HG03520 (cell line): ENCODE results near the gene ADAT3.

ENCODE experiments used
- ATAC-seq: cut with Tn5 transposase; IDR thresholded peaks from one replicate; pipeline ENCODE4 v1.9.1; 2021; ENCODE audit warnings: mild to moderate bottlenecking, moderate library complexity; ENCODE audit not compliant: unreplicated experiment

ADAT3 gene

DNA sequence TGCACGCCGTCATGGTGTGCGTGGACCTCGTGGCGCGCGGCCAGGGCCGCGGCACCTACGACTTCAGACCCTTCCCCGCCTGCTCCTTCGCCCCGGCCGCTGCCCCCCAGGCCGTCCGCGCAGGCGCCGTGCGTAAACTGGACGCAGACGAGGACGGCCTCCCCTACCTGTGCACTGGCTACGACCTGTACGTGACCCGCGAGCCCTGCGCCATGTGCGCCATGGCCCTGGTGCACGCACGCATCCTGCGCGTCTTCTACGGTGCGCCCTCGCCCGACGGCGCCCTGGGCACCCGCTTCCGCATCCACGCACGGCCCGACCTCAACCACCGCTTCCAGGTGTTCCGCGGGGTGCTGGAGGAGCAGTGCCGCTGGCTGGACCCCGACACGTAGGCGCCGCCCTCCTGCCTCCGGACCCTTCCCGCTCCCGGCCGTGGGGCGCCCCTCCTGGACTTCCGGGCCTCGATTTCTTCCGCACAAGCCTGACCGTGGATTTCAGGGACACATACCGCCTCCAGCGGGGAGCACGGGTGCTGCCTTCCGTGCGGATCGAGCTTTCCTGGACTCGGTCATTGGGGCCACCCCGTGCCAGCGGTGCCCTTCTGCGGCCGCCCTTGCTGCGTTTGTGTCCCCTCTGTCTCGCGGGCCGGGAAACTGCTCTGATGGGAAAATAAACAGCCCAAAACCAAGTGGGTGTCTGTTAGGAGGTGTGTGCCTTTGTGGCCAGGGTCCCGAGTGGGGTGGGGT is 7.7 kb downstream of the ADAT3 start:
- no peak for ATAC-seq

DNA sequence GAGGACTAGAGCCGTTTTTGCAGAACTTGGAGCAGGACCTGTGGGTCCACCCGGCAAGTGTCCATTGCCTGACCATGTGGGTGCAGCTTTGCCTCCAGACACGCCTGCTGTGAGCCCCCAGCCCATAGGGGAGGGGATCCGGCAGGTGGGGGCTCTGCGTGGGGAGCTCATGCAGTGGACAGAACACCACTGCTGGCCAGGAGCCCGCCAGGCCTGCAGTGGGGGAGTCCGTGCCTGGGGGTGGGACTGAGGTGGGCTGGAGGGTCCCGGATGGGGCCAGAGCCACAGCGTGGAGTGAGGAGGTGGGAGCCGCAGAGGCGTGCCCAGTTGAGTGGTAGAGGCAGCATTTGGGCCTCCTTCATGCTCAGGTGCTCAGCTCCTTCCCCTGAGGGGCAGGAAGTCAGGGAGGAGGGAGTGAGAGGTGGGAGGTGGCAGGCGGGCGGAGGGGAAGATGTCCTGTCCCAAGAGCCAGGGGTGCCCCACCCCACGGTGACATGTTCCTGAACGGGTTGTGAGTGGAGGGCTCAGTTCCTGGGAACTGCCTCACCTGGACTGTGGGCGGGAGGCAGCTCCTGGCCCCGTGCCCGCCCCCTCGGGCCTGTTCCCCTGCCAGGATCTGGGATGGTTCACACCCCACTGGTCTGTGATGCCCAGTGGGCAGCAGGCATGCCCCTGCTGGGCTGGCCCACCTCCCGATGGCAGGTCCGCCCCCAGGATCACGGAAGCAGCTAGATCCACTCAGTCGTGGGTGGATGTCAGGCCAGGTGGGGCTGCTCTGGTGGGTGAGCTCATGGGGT is 8.8 kb downstream of the ADAT3 start:
- no peak for ATAC-seq

DNA sequence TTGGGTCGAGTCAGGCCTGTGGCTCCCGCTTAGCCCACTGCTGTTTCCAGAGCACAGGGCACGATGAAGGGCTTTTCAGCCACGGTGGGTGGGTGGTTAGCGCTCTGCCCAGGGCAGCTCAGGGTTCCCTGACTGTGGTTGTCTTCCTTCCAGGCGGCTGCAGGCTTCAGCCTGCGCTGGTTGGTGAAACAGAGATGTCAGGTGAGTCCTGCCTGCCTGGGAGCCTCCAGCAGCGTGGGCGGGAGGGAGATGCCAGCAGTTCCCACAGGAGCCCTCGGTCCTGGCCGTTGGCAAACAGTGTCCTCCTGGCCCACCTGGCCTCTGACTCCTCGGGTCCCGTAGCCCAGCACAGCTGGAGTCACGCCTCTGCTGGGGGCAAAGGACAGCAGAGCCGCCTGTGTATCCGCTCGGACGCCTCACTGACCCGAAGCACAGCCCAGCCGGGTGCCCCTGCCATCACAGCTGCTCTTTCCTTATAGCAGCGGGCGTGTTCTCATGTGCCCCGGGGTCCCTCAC is 9.7 kb downstream of the ADAT3 start:
- no peak for ATAC-seq

DNA sequence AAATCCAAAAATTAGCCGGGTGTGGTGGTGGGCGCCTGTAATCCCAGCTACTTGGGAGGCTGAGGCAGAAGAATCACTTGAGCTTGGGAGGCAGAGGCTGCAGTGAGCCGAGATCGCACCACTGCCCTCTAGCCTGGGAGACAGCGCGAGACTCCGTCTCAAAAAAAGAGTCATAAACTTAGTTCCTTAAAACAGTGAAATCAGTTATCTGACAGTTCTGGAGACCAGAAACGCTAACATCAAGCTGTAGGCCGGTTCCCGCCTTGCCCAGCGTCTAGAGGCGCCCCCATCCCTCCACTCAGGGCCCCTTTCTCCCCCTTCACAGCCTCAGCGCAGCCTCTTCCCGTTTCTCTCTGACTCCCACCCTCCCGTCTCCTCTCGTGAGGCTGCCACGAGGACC is 11.9 kb downstream of the ADAT3 start:
- no peak for ATAC-seq

DNA sequence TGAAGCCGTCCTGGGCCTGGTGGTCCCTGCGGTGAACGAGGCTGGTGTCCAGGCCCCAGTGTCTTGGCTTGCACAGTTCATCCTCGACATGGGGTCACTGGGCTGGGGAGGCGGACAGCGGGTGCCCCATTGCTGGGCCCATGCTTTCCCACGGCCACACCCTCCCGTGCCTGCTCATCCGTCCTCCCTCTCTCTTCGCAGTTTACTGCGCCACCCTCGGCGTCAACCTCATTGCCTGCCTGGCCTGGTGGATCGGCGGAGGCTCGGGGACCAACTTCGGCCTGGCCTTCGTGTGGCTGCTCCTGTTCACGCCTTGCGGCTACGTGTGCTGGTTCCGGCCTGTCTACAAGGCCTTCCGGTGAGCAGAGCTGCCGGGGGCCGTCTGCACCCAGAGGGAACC is 12.7 kb downstream of the ADAT3 start:
- ATAC-seq = no peak

DNA sequence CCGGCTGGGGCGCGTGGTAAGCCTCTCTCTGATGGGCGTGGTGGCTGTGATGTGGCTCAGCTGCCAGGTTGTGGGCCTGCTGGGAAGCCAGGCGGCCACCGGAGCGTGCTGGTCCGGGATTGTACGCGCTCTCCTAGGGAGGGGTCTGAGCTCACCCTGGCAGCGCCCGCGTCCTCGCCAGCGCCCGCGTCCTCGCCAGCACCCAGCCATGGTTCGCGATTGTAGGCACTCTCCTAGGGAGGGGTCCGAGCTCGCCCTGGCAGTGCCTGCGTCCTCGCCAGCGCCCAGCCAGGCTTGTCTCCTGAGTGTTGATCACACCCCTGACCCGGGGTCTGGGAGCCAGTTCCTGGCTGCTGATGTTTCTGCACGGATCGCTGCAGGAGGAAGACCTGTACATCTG is 13.8 kb downstream of the ADAT3 start:
- no peak for ATAC-seq

DNA sequence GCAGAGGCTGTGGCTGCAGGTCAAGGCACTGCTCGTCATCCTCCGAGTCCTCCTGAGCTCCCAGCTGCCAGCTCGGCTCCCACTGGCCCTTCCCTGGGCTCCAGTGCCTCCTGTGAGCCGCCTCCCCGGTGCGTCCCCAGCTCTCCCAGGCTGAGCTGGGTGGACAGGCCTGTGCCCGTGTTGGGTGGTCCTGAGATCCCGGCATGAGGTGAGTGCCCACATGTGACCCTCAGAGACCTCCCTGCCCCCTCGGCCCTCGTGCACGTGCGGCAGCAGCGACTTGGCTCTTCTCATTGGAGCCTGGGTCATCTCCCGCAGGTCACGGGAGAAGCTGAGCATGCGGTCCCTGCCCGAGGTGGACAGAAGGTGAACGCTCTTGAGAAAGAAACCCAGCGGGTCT is 15.4 kb downstream of the ADAT3 start:
- ATAC-seq = no peak

DNA sequence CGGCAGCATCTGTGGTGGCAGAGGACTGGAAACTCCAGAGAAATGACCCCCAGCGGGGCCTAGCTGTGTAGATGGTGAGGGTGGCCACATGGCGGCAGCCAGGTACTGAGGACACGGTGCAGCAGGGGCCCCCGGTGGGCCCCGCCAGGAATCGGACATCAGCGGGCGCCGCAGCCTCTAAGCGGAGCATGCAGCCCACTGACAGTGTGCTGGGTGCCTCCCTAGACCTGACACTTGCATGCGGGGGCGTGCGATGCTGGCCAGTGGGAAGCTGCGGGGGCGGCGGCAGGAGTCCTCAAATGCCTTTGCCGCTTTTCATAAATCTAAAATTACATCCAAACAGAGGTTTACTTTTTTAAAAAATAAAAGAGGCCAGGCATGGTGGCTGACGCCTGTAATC is 16.1 kb downstream of the ADAT3 start:
- no peak for ATAC-seq

DNA sequence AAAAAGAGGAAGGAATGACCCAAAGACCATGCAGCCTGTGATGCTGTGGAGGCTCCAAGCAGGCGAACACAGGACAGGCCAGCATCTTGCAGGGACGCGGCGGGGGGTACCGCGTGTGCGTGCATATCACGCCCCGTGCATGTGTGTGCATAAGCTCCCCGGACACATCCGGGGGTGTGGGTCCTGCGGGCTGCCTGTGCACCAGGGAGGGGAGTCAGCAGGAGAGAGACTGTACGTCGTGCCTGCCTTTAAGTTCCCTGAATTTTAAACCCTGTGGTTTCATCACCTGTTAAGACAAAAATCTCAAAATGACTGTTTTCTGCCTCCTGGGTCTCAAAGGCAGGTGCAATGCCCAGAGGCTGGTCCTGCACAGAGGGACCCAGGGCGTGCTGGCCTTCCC is 16.6 kb downstream of the ADAT3 start:
- no peak for ATAC-seq

DNA sequence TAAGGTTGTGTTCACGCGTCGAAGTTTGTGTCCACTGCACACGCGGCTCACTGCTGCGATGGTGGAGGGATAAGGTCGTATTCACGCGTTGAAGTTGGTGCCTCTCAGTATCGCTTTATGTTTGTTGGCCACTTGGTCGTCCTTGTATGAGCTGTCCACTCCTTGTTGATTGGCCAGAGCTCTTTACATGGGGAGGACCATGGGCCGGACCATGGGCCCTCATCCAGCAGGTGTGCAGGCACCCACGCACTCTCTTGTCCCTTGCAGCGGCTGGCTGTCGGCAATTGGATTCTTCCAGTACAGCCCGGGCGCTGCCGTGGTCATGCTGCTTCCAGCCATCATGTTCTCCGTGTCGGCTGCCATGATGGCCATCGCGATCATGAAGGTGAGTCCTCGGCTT is 17.6 kb downstream of the ADAT3 start:
- ATAC-seq = no peak

DNA sequence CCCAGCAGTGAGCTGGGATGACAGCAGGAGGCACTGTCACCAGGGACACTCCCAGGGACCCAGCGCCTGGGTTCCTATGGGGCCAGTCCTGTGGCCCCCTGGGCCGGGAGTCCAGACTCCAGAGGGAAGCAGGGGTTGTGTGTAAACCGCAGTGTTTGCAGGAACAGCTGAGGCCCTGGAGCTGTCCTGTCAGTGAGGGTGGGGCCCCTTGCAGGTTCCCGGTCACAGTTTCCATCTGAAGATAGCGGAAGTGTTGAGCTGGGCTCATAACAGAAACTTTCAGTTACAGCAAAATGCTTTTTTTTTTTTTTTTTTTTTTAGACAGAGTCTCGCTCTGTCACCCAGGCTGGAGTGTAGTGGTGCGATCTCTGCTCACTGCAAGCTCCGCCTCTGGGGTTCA is 18.1 kb downstream of the ADAT3 start:
- no peak for ATAC-seq

DNA sequence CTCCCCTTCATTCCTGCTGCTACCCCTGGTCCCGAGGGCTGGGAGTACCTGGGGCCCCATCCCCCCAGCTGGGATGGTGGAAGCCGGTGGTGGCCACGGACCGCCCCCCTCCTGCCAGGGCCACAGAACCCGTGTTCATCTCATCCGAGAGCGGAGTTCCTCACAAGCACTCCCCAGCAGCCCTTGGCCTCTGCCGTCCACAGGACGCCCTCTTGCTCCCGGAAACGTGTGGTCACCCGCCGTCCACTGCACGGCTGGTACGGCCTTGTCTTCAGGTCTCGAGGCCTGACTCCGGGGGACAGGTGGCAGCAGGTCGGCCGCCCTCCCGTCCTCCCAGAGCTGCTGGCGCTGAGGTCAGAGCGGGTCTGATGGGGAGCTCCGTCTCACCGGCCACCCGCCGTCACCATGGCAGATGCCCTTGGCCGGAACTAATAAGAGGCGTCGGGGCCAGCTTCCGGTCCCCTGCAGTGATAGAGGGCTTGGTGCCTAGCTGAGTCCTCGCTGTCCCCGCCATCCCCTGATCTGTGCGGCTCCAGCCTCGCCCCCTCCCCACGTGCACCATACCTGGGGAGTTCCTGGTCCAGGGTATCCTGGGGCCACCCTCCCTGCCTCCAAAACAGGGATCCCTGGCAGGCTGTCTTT is 19.2 kb downstream of the ADAT3 start:
- ATAC-seq = no peak

DNA sequence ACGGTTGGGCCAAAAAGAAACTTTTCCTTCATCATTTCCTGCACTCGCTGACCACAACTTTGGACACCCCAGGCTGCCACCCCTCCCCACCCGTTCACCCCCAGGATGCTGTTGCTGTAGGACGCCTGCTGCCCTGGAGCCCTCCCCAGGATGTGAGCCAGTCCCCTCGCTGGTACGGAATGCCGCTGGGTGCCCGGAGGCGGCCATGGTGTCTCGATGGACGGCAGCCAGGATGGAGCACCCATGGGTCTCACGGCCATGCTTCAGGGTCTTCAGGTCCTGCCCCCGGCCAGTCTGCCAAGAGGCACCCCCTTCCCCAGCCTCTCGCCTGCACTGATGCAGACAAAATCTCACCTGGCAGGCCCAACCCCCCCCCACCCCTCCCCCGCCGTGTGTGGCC is 20.3 kb downstream of the ADAT3 start:
- ATAC-seq = no peak

DNA sequence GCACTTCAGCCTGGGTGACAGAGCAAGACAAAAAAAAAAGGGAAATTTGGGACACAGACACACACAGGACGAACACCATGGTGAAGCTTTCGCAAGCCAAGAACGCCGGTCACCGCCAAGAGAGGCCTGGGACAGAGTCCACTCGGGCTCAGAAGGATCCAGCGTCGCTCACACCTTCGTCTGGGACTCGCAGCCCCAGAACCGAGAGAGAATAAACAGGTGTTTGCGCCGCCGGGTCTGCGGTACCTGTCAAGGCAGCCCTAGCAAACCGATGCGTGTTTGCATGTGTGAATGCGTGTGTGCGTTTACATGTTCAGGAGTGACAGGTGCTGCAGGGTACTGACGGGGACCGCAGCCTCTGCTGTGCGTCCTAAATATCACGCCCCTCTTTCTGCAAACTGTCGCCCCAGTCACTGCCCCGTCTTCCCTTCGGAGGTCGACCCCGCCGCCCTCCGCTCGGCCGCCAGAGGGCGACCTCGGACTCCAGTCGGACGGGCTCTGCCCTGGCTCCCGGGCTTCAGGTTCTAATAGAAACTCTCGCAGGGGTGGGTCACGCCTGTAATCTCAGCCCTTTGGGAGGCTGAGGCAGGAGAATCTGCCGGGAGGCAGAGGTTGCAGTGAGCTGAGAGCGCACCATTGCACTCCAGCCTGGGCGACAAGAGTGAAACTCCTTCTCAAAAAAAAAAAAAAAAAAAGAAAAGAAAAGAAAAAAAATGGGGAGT is 24.0 kb downstream of the ADAT3 start:
- no peak for ATAC-seq

DNA sequence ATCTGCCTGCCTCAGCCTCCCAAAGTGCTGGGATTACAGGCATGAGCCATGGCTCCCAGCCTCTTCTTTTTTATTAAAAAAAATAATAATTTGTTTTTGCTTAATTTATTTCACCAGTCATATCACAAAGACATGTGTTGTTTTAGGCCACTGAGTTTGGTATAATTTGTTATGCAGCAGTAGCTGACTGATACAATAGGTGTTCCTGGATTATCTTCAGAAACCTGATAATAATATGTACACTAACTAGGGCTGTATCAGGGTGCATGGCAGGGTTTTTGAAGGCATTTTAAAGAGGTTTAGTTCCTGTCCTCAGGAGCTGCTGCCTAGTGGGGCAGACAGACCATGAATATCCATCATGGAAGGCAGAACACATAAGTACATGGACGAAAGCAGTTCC is 26.2 kb downstream of the ADAT3 start:
- ATAC-seq = no peak

DNA sequence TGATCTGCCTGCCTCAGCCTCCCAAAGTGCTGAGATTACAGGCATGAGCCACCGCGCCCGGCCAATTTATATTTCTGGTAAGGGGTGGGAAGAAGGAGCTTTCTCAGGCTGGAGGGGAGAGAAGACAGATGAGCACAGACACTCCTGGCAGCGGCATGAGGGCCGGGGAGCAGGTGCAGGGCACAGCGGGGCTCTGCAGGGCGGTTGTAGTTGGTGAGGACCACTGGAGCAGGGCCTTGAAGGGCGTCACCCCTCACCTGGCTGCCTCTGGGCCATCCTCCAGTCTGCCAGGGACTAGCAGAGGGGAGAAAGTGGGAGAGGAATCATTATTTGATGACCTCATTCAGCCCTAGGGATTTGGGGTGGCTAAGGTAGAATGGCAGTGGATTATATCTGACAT is 27.2 kb downstream of the ADAT3 start:
- ATAC-seq = no peak

DNA sequence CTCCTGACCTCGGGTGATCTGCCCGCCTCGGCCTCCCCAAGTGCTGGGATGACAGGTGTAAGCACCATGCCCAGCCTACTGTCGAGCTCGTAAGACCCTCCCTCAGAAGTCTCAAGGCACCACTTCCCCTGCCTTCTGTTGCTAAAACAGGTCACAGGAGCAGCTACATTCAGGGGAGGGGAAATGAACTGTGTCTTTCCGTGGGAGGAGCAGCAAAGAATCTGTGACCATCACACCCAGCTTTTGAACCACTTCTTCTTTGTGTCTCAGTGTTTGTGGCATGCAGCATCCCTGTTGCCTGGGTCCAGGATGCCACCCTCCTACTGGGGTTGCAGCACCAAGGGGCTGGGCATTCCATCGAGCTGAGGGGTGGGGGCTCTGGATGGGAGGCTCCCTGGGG is 28.0 kb downstream of the ADAT3 start:
- ATAC-seq = no peak

DNA sequence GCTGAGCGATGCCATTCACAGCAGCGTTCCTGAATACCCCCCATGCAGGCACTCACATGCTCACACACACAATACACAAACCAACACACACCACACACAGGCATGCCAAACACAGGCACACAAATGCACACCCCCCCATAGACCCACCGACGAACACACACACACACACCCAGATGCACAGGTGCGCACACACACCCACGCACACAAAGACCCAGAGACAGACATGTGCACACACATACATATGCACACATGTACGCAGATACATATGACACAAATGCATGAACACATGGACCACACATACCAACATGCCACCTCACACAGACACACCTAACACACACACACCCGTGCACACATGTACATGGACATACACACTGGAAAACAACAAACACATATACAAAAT is 28.7 kb downstream of the ADAT3 start:
- ATAC-seq = no peak

DNA sequence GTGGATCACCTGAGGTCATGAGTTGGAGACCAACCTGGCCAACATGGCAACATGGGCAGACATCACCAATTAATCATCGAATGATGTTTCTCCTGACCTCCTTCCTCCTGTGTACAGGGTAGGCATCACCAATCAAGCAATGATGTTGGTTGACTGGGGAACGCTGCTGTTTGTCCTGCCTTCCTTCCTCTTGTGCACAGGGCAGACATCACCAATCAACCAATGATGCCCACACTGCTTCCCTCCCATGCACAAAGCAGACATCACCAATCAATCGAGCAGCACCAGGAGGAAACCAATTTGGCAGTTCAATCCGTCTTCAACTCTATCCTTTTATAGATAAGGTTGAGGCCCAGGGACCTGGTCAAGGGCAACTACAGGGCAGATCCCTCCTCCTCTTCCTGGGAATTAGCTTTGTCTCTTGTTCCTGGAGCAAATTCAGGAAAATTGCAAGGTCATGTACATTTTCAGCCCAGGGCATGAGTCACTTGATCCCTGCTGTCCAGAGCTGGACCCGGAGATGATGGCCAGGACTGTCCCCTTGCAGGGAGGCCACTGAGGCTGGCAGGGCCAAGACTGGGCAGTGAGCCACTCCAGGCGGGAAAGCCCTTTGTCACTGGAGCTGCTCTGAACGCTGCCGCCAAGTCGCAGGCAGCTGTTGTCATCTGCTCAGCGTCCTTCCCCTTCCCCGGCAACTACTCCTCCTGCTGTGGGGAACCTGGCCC is 30.4 kb downstream of the ADAT3 start:
- ATAC-seq = no peak

DNA sequence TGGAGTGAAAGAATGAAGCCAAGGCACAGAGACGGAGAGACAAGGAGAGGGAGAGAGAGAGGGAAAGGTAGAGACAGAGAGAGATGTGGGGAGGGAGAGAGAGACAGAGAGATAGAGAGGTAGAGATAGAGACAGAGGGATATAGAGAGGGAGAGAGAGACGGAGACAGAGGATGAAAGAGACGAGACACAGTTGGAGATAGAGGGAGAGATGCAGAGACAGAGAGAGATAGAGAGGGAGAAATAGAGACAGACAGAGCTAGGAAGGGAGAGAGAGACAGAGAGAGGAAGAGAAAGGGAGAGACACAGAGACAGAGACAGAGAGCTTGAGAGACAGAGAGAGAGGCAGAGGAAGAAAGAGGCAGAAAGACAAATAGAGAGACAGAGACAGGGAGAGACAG is 31.2 kb downstream of the ADAT3 start:
- no peak for ATAC-seq
